H7 (cell line): ENCODE data around the gene SP2. TPM values are rescaled to one million over a fixed set of nuclear protein-coding genes. Genes with fewer than 3 reads are reported as not detected.

Experiments
- DNase-seq: peaks from one replicate; pipeline ENCODE4 v3.0.0; 2012
- H3K27me3 ChIP-seq: 2 replicates; pipeline ENCODE4 v1.6.0; 2011; ENCODE audit warnings: mild to moderate bottlenecking, low read length; ENCODE audit not compliant: control insufficient read depth, insufficient read depth
- H3K36me3 ChIP-seq: replicated peaks from 2 replicates; pipeline ENCODE4 v1.5.1; 2011; ENCODE audit warnings: low read length; ENCODE audit not compliant: control insufficient read depth, insufficient read depth
- H3K4me3 ChIP-seq: 2 replicates; pipeline ENCODE4 v1.5.1; 2011; ENCODE audit warnings: low read depth, mild to moderate bottlenecking, control low read depth, low read length, moderate library complexity; ENCODE audit not compliant: insufficient read depth
- total RNA-seq: library from RNA; depleted of rRNA; stranded (reverse); fragments of >200 nt; shearing (Covaris generic); gene quantifications from 2 replicates; pipeline ENCODE4 v1.2.3, GENCODE V29; 2014

SP2 gene
- total RNA-seq, 1 experiment from 2014 or later: 3.2 TPM

GRCh38 chr17:47952171-47953021 lies 56.4 kb downstream of the SP2 start:
- no peak for DNase-seq
- Histone ChIP-seq H3K27me3 (peaks cover 6% of the 10 kb centered on the region), H3K36me3 (no peaks in the 10 kb centered on the region), H3K4me3 (no peak overlapping the region)

- H3K36me3 ChIP-seq: no peaks in the 10 kb centered on the region
- DNase-seq: no peak
- peaks cover 9% of the 10 kb centered on the region for H3K27me3 ChIP-seq
- no peak overlapping the region for H3K4me3 ChIP-seq
Measured at GRCh38 chr17:47953909-47954308, 57.9 kb downstream of the SP2 start.

- Histone ChIP-seq H3K36me3 (no peaks in the 10 kb centered on the region), H3K4me3 (no peak overlapping the region), H3K27me3 (peaks cover 4% of the 10 kb centered on the region)
- DNase-seq: no peak
Measured at GRCh38 chr17:47955497-47956461, 59.7 kb downstream of the SP2 start.

GRCh38 chr17:47956791-47957590 lies 61.0 kb downstream of the SP2 start:
- no peak for DNase-seq
- Histone ChIP-seq H3K4me3 (no peak overlapping the region), H3K27me3 (peaks cover 4% of the 10 kb centered on the region), H3K36me3 (no peaks in the 10 kb centered on the region)

- Histone ChIP-seq H3K4me3 (no peak within 1 kb of the TSS), H3K27me3 (peaks cover 4% of the 10 kb centered on the region), H3K36me3 (no peaks in the 10 kb centered on the region)
- DNase-seq: peak; percentile 81
Measured at GRCh38 chr17:47957591-47958490, 61.8 kb downstream of the SP2 start, which contains the start of gene PRR15L. PRR15L (minus strand) TSS chr17:47957883; CDS start chr17:47953234, 4,649 bp downstream.

- peak; percentile 48 for DNase-seq
- Histone ChIP-seq H3K27me3 (peaks cover 4% of the 10 kb centered on the region), H3K36me3 (no peaks in the 10 kb centered on the region), H3K4me3 (no peak overlapping the region)
Measured at GRCh38 chr17:47959825-47960655, 64.0 kb downstream of the SP2 start.

- DNase-seq: no peak
Measured at GRCh38 chr17:47961406-47961805, 65.4 kb downstream of the SP2 start.

GRCh38 chr17:47962901-47963300 lies 66.9 kb downstream of the SP2 start:
- Histone ChIP-seq H3K4me3 (no peak overlapping the region), H3K36me3 (no peaks in the 10 kb centered on the region), H3K27me3 (no peaks in the 10 kb centered on the region; the same call in 1 of the 2 replicates)
- no peak for DNase-seq

More at GRCh38 chr17:47961406-47961805, 65.4 kb downstream of the SP2 start:
- Histone ChIP-seq H3K4me3 (no peak overlapping the region), H3K36me3 (no peaks in the 10 kb centered on the region), H3K27me3 (peaks cover 4% of the 10 kb centered on the region)

- DNase-seq: no peak
- no peaks in the 10 kb centered on the region; the same call in 1 of the 2 replicates for H3K27me3 ChIP-seq
- H3K36me3 ChIP-seq: no peaks in the 10 kb centered on the region
- H3K4me3 ChIP-seq: no peak overlapping the region
Measured at GRCh38 chr17:47964856-47965255, 68.8 kb downstream of the SP2 start.

DNA sequence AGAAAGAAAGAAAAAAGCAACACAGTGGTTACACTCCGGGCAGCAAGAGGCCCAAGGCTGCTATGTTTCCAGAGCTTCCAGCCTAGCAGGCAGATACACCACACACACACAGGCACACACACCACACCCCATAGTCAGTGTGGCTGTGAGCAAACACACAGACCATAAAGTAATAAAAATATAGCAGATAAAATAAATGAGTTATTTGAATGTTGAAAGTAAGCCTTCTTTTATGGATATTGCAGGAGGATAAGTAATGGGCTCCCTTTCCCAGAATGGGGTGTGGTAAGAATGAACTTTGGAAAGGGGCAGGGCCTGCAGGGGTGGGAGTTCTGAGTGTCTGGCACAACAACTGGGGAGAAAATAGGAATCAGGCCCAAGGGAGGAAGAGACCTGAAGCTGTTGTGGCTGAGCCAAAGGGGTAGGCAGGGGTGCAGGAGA lies 70.1 kb downstream of the SP2 start:
- no peak for DNase-seq
- Histone ChIP-seq H3K4me3 (no peak overlapping the region), H3K36me3 (no peaks in the 10 kb centered on the region), H3K27me3 (no peaks in the 10 kb centered on the region; the same call in 1 of the 2 replicates)

DNA sequence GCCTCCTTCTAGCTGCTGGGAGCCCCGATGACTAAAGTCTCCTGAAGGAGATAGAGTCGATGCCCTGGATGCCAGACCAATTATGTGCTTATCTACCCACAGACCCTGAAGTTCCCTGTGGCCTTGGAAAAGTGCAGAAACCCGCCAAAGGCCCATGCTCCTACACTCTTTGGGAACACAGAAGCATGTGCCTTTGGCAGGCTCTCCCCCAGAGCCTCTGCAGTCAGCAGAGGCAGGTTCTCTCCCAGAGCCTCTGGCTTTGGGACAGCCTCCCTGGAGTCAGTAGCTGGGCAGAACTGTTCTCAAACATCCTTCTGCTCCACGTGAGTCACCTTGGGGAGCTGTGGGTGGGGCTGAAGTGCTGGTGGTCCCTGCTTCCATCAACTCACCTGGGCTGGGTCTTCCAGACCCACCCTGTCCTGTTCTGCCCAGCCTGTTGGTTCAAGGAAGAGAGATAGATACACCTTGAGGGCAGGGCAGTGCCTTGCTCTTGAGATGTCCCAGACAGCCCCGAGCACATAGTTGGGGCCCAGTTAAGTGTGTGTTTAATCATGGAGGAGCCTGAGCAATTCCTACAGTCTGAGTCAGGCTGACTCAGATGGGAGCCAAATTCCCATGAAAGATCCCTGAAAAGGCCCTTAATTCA lies 71.7 kb downstream of the SP2 start:
- no peak for DNase-seq
- H3K36me3 ChIP-seq: no peaks in the 10 kb centered on the region

GRCh38 chr17:47968836-47969235 lies 72.8 kb downstream of the SP2 start:
- H3K4me3 ChIP-seq: no peak overlapping the region
- no peaks in the 10 kb centered on the region for H3K27me3 ChIP-seq

More for the DNA sequence above, 71.7 kb downstream of the SP2 start:
- no peak overlapping the region for H3K4me3 ChIP-seq
- no peaks in the 10 kb centered on the region for H3K27me3 ChIP-seq

More at GRCh38 chr17:47968836-47969235, 72.8 kb downstream of the SP2 start:
- H3K36me3 ChIP-seq: no peaks in the 10 kb centered on the region; the same call in 1 of the 2 replicates
- DNase-seq: no peak
